Stimulated activated naive CD4-positive, alpha-beta T cell (primary cell): ENCODE data around the gene DUSP2.

Experiments
- DNase-seq, 6 experiments: peaks; one replicate each; lab custom pipeline; 2025; lab: John Stamatoyannopoulos, UW

DUSP2 gene

DNA sequence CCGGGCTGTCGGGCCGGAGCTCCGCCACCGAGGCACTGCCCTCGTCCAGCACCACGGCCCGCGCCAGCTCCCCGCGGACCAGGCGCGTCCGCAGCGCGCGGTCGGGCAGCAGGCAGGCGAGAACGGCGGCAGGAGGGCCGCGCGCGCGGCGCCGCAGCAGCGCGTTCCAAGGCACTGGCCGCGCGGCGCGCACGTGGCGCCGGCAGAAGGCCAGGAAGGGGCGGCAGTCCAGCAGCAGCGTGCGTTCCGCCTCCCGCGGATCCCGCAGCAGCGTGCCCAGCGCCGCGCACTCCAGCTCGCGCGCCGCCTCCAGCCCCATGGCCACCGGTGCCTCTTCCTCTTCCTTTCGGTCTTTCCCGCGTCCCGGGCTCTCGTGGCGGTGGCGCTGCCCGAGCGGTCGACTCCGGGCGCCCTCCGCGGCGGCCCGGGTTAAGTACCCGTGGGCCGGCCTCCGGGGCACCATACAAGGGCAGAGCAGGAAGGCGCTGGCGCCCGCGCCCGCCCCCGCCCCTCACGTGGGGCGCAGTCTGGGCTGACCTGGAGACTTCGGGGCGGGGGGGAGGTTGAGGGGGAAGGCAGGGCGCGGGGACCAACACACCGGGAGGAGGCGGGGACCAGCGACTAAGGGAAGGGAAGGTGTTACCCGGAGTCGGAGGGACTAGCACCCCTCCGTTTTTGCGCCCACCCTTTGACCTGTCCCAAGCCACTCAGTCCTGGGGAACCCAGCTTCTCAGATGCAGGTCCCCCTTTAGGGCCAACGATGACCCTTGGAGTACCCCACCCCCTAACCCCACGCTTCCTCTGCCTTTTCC is at the start of gene DUSP2:
Gene DUSP2 (minus strand): TSS at position 405 of the 812 bp plus-strand sequence. CDS start 86 bp downstream, at position 319.
- DNase-seq, result peak; percentile 77 to 88 (median 80)

- no peak for DNase-seq
These were observed 46.9 kb upstream of the DUSP2 start for GRCh38 chr2:96191937-96192670.

DNA sequence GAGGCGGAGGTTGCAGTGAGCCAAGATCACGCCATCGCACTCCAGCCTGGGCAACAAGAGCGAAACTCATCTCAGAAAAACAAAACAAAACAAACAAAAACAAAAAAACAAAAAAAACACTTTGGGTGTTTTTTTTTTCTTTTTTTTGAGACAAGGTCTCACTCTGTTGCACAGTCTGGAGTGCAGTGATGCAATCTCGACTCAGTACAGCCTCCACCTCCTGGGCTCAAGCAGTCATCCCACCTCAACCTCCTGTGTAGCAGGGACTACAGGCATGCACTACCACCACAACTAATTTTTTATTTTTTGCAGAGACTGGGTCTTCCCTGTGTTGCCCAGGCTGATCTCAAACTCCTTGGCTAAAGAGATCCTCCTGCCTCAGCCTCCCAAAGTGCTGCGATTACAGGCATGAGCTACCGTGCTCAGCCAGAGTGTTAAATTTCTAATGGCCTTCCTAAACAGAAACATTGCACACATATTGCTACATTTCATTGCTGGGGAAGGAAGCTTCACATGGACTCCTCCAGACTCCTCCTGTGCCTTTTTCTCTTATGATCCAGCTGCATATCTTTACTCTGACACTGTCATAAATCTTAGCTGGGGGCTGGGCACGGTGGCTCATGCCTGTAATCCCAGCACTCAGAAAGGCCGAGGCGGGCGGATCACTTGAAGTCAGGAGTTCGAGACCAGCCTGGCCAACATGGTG is 43.7 kb upstream of the DUSP2 start:
- no peak for DNase-seq

- no peak for DNase-seq
These were observed 41.3 kb upstream of the DUSP2 start for GRCh38 chr2:96186562-96186961.

GRCh38 chr2:96185516-96185915 is 40.3 kb upstream of the DUSP2 start:
- no peak for DNase-seq

DNA sequence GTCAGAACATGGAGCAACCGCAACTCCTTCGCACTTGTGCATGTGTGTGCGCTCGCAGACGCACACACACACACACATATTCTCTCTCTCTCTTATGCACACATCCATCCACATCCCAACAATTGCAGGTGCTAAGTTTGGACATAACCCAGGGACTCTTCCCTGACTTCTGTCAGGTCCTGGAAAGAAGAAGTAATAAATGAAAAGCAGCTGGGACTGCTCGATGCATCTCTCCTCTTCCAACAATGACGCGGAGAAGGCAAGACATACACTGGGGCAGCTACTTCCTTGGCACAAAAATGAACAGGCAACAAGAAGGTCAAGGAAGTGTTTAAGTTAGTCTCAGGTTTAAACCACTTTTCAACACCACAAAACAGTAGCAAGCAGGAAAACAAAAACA is 39.7 kb upstream of the DUSP2 start:
- DNase-seq, result no peak

- no peak for DNase-seq
These were observed 38.9 kb upstream of the DUSP2 start for GRCh38 chr2:96184188-96184587.

GRCh38 chr2:96181529-96181928 is 36.3 kb upstream of the DUSP2 start:
- no peak for DNase-seq

GRCh38 chr2:96180521-96180920 is 35.3 kb upstream of the DUSP2 start:
- DNase-seq, result no peak

DNA sequence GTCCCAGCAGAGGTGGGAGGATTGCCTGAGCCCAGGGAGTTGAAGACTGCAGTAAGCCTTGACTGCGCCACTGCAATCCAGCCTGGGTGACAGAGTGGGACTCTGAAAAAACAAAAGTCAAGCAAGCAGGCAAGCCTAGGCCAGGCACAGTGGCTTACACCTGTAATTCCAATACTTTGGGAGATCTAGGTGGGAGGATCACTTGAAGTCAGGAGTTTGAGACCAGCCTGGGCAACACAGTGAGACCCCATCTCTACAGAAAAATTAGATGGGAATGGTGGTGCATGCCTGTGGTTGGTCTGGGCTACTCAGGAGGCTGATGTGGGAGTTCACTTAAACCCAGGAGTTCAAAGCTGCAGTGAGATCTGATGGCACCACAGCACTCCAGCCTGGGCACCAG is 34.8 kb upstream of the DUSP2 start:
- DNase-seq, result no peak

GRCh38 chr2:96176661-96177060 is 31.4 kb upstream of the DUSP2 start:
- no peak for DNase-seq

DNA sequence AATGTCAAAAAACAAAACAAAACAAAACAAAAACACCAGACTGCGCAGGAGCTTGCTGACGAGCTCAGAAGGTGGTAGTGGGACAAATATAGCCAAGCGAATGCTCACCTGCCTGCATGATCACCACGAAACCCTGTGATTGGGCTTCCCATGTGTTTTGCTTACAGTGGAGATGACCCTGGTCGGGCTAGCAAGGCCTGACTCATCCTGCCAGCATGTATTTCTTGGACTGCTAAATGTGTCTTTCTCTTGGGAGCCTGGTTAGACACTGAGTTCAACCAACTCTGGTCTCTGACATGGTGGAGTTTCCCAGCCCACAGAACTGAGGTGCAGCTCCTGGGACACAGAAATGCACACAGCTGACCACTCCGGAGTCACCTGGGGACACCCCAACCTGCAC is 30.7 kb upstream of the DUSP2 start:
- no peak for DNase-seq

DNA sequence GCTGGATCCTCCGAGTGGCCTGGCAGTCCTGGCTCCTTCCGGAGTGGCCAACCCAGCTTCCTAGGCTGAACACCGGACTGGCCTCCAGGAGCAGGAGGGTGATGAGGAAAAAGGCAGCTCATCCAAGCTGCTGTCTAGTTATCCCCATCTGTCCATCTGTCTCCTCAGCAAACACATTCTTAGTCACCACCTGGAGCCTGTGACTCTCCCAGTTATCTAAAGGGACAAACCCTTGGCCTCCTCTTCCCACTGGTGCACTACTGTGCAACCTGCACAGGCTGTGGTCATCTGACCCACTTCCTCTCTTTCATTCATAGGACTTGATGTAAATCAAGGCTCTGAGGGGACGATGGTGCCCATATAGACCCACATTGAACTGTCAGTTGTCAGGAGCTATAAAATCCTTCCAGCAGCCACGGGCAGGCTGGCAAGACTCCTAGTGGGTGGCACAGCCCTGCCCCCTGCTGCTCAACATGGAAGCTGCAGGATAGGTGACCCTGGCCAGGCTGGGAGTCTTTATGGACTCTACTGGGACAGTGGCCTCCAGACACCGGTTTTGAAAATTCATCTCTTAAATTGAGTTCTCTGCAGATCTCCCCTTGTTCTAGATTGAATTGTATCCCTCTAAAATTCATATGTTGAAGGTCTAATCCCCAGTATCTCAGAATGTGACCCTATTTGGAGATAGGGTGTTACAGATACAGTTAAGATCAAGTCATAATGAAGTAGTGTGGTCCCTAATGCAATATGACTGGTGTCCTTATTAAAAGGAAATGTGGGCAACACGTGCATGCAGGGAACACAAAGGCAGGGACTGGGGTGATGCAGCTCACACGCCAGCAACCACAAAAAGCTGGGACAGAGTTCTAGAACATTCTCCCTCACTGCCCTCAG is 29.3 kb upstream of the DUSP2 start:
- DNase-seq, result peak; percentile 52 to 87 (median 76)

GRCh38 chr2:96171831-96172230 is 26.6 kb upstream of the DUSP2 start:
- no peak for DNase-seq

DNA sequence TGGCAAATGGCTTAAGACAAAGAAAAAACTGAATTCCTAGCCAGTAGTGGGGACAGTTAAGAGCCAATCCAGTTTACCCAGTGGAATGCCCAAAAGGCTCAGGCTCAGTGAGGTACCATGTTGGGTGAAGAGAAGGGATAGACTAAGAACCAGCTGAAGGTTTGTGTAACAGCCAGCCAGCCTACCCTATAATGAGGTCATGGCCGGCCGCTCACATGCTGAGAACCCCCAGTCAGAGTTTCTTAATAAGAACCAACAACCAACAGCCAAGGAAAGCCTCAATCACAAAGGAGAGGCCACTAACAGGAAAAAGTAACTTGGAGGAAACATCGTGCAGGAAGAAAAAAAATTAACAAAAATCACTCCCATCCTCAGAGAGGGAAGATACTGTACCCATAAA is 25.4 kb upstream of the DUSP2 start:
- no peak for DNase-seq

DNA sequence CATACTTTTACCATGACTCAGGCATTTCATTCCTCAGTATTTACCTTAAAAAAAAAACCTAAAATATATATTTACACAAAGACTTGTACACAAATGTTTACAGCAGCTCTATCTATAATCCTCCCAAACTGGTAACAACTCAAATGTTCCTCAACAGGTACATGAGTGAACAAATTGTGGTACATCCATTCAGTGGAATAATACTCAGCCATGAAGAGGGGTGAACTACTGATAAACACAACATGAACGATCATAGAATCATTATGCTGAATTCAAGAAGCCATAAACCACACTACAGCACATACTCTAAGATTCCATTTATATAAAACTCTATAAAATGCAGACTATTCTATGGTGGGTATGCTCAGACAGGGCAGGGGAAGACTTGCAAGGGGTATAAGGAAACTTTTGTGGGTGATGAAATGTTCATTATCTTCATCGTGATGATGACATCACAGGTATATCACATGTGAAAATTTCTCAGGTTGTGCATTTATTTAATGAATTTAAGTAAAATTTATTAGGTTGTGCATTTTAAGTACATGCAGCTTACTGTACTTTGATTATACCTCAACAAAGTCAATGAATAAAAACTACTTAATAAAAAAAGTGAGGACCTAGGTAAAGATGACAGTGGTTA is 24.7 kb upstream of the DUSP2 start:
- DNase-seq, result no peak

- no peak for DNase-seq
These were observed 22.3 kb upstream of the DUSP2 start for GRCh38 chr2:96167407-96168013.

DNA sequence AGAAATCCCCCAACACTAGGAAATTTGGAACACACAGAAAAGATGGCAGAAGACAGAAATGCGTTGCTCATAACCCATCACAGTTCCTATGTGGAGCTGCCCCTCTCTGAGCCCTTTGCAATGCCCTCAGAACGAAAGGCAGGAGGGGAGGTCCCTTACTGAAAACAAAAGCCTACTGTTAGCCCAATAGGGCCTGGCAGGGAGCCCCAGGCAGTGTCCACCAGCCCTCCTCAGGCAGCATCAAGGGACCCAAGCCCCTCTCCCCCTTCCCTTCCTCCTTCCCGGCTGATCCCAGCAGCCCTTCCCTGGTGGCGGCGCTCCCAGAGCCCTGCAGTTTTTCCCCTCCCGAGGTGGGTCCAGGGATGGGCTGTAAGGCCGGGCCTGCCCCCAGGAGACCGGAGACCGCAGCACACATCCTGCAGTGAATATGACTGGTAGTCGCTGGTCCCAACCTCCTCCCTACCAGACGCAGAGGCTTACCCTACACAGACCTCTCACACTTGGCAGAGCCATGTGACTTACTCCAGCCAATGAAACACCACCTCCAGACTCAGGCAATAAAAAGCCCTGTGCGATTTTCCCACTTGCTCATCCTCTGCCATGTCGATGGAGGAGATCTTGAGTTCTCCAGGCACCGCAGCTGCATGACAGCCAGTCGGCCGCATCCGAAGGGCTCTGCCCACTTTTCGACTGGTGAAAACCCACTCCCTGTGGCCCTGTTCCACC is 19.4 kb upstream of the DUSP2 start:
- DNase-seq, result peak in 5 of 6 experiments; percentile 17 to 47 (median 40)

GRCh38 chr2:96163768-96164429 is 18.7 kb upstream of the DUSP2 start:
- peak in 5 of 6 experiments; percentile 38 to 72 (median 53) for DNase-seq

- no peak for DNase-seq
These were observed 18.2 kb upstream of the DUSP2 start for GRCh38 chr2:96163415-96163767.
